ENCODE results near the gene TBPL2. TPM values are rescaled to one million over a fixed set of nuclear protein-coding genes. Genes with fewer than 3 reads are reported as not detected.

TBPL2 gene
- total RNA-seq (not detected in 2 replicates), polyA plus RNA-seq (not detected in 2 replicates), polyA minus RNA-seq (not detected in 2 replicates), Bru-seq, nascent RNA (percentile 2 among the genes with signal in this experiment), BruChase-seq, experiment 1, labeled RNA remaining after a 6-hour chase (not detected), BruChase-seq, experiment 2, labeled RNA remaining after a 2-hour chase (percentile 4 among the genes with signal in this experiment)
- polyA plus RNA-seq (2011; cell fraction: cytosol; rRNA removed): not detected in 2 replicates
- polyA plus RNA-seq (2011; cell fraction: nucleus; rRNA removed): not detected in 2 replicates
- not detected in 2 replicates for polyA plus RNA-seq (2012)
- not detected for polyA minus RNA-seq (2011; cell fraction: cytosol; rRNA and poly(A)+ RNA removed)
- polyA minus RNA-seq (2011; cell fraction: nucleus; rRNA and poly(A)+ RNA removed): not detected in 2 replicates
- long read RNA-seq: 0 reads

GRCh38 chr14:55440385-55440784 lies at the start of gene TBPL2:
Gene TBPL2 (minus strand): TSS chr14:55440616. CDS start chr14:55440449, 167 bp downstream.
- ChIA-PET POLR2A (no interaction called here), CTCF (interaction anchor here (0.8 to 12.4 kb wide), 29 partner anchors 14 to 1049 kb away, joined by 3 to 196 read pairs (median 5); no protein-coding TSS in a partner anchor)
- Histone ChIP-seq H2AFZ (ENCODE audit: low read depth, low read length) (peak within 1 kb of the TSS; percentile 64), H3K4me2 (ENCODE audit: insufficient read depth, low read length) (no peak within 1 kb of the TSS), H3K4me3 (replicated peaks in 1 of 3; ENCODE audit: insufficient read depth in 1 of 3, low read depth in 1 of 3, low read length in 3 of 3) (peak within 1 kb of the TSS in 1 of 3 experiments; percentile 4), H3K4me1 (ENCODE audit: control insufficient read depth, extremely low read depth, insufficient read depth, low read length) (no peaks in the 10 kb centered on the region), H3K9me1 (replicated peaks; ENCODE audit: control insufficient read depth, extremely low read depth, insufficient read depth, low read length) (no peaks in the 10 kb centered on the region), H3K36me3 (ENCODE audit: control insufficient read depth in 2 of 2, extremely low read depth in 1 of 2, insufficient read depth in 2 of 2, low read length in 2 of 2) (no peaks in the 10 kb centered on the region), H3K27me3 (ENCODE audit: control insufficient read depth in 2 of 2, insufficient read depth in 2 of 2, low read length in 2 of 2) (peaks cover 2 to 5% of the 10 kb centered on the region in 2 experiments), H3K9ac (replicated peaks; ENCODE audit: extremely low read depth, insufficient read depth, low read length) (no peak within 1 kb of the TSS), H3K27ac (ENCODE audit: insufficient read depth, low read depth, low read length) (no peak within 1 kb of the TSS), H4K20me1 (replicated peaks; ENCODE audit: control insufficient read depth, extremely low read depth, insufficient read depth, low read length) (no peaks in the 10 kb centered on the region), H3K79me2 (ENCODE audit: control insufficient read depth, insufficient read depth, low read length) (no peaks in the 10 kb centered on the region), H3K9me3 (replicated peaks; ENCODE audit: control insufficient read depth, insufficient read depth, low read length) (no peaks in the 10 kb centered on the region)
- DNase-seq (ENCODE audit: low read depth, low spot score) (no peak), FAIRE-seq (no peak)
- intact Hi-C loops (cut with micrococcal nuclease) (loop anchor here (10.0 kb wide), 2 partner anchors 194 to 364 kb away; no protein-coding TSS in a partner anchor), dilution Hi-C loops (cut with MboI; ENCODE audit: extremely low pct_ligation_motif_present, low sequenced_read_pairs) (no loop called here)
- BruUV-seq (replicated peaks): no TSS peak
- TF ChIP-seq MYC (IDR thresholded peaks at IDR 0.05; ENCODE audit: low read depth, low read length) (no peak), CTCF (IDR thresholded peaks at IDR 0.05; ENCODE audit: extremely low read depth in 1 of 2, insufficient read depth in 1 of 2, low read depth in 1 of 2, low read length in 2 of 2) (peak; percentile 43 to 67)

GRCh38 chr14:55488204-55488603 lies 47.8 kb upstream of the TBPL2 start:
- H3K27me3 ChIP-seq (ENCODE audit: control insufficient read depth in 2 of 2, insufficient read depth in 2 of 2, low read length in 2 of 2): no peaks in the 10 kb centered on the region
- intact Hi-C loops (cut with micrococcal nuclease) (no loop called here), dilution Hi-C loops (cut with MboI; ENCODE audit: extremely low pct_ligation_motif_present, low sequenced_read_pairs) (no loop called here)
- H3K9ac ChIP-seq (replicated peaks; ENCODE audit: extremely low read depth, insufficient read depth, low read length): no peak overlapping the region
- H3K27ac ChIP-seq (ENCODE audit: insufficient read depth, low read depth, low read length): no peak overlapping the region
- no TSS peak for BruUV-seq (replicated peaks)
- H2AFZ ChIP-seq (ENCODE audit: low read depth, low read length): no peak overlapping the region
- no peaks in the 10 kb centered on the region for H4K20me1 ChIP-seq (replicated peaks; ENCODE audit: control insufficient read depth, extremely low read depth, insufficient read depth, low read length)
- no peaks in the 10 kb centered on the region for H3K79me2 ChIP-seq (ENCODE audit: control insufficient read depth, insufficient read depth, low read length)
- no peaks in the 10 kb centered on the region for H3K9me3 ChIP-seq (replicated peaks; ENCODE audit: control insufficient read depth, insufficient read depth, low read length)
- ChIA-PET POLR2A (no interaction called here), CTCF (no interaction called here)
- no peak overlapping the region for H3K4me3 ChIP-seq (replicated peaks in 1 of 3; ENCODE audit: insufficient read depth in 1 of 3, low read depth in 1 of 3, low read length in 3 of 3)
- no peak for TF ChIP-seq FOS (IDR thresholded peaks at IDR 0.05; ENCODE audit: borderline replicate concordance, insufficient read depth, low read length)
- no peak for TF ChIP-seq EZH2 (IDR thresholded peaks at IDR 0.05; ENCODE audit: borderline replicate concordance, low read depth, low read length, severe bottlenecking)
- no peak for TF ChIP-seq POLR2AphosphoS5 (IDR thresholded peaks at IDR 0.05; ENCODE audit: insufficient read depth, low read depth, low read length)
- no peak for TF ChIP-seq MYC (IDR thresholded peaks at IDR 0.05; ENCODE audit: low read depth, low read length)
- TF ChIP-seq GATA2 (IDR thresholded peaks at IDR 0.05; ENCODE audit: insufficient read depth, insufficient read length, low read depth, low read length): no peak
- TF ChIP-seq CTCF (IDR thresholded peaks at IDR 0.05; ENCODE audit: extremely low read depth in 1 of 2, insufficient read depth in 1 of 2, low read depth in 1 of 2, low read length in 2 of 2): no peak
- TF ChIP-seq MAX (IDR thresholded peaks at IDR 0.05; ENCODE audit: insufficient read depth, insufficient read length): no peak
- no peak for TF ChIP-seq POLR2A (IDR thresholded peaks at IDR 0.05; ENCODE audit: low read depth, low read length)
- TF ChIP-seq JUN (IDR thresholded peaks at IDR 0.05; ENCODE audit: borderline replicate concordance, insufficient read depth, insufficient read length, low read depth): no peak
- FAIRE-seq (no peak), DNase-seq (ENCODE audit: low read depth, low spot score) (no peak)
- H3K36me3 ChIP-seq (ENCODE audit: control insufficient read depth in 2 of 2, extremely low read depth in 1 of 2, insufficient read depth in 2 of 2, low read length in 2 of 2): no peaks in the 10 kb centered on the region
- H3K9me1 ChIP-seq (replicated peaks; ENCODE audit: control insufficient read depth, extremely low read depth, insufficient read depth, low read length): no peaks in the 10 kb centered on the region
- no peak overlapping the region for H3K4me2 ChIP-seq (ENCODE audit: insufficient read depth, low read length)
- H3K4me1 ChIP-seq (ENCODE audit: control insufficient read depth, extremely low read depth, insufficient read depth, low read length): no peaks in the 10 kb centered on the region

Measured in endothelial cell of umbilical vein (primary cell).